ENCODE data around the gene CDC14A.

The CDC14A gene

GRCh38 chr1:100542285-100542684 is 190.0 kb downstream of the CDC14A start:
- TF ChIP-seq CTCF (conservative IDR thresholded peaks at IDR 0.05; ENCODE audit: low read depth, low read length): no peak
- no peak for DNase-seq (ENCODE audit: low read depth)
- no peak overlapping the region for H3K4me3 ChIP-seq (ENCODE audit: low read depth, low read length)

GRCh38 chr1:100543640-100544039 is 191.3 kb downstream of the CDC14A start:
- no peak for DNase-seq (ENCODE audit: low read depth)
- peak; percentile 40 for TF ChIP-seq CTCF (conservative IDR thresholded peaks at IDR 0.05; ENCODE audit: low read depth, low read length)

DNA sequence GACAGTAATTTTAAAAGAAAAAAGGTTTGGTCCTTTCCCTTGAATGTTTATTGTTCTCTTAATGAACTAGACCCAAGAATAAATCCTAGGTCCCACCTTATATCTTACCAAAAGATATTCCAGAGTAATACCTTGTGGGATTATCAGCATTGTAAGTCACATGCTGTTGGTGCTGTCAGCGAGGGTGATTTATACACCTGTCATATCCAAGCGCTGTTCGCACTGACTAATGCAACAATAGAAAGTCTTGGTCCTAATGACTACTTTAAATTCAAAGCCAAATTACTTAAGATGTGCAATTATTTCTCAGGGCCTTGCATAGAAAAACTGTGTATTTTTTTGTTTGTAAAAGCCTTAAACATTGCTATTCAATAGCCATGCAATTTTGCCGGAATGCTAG is 192.5 kb downstream of the CDC14A start:
- TF ChIP-seq CTCF (conservative IDR thresholded peaks at IDR 0.05; ENCODE audit: low read depth, low read length): no peak
- no peak for DNase-seq (ENCODE audit: low read depth)
- no peak overlapping the region for H3K4me3 ChIP-seq (ENCODE audit: low read depth, low read length)

More at GRCh38 chr1:100543640-100544039, 191.3 kb downstream of the CDC14A start:
- H3K4me3 ChIP-seq (ENCODE audit: low read depth, low read length): no peak overlapping the region

DNA sequence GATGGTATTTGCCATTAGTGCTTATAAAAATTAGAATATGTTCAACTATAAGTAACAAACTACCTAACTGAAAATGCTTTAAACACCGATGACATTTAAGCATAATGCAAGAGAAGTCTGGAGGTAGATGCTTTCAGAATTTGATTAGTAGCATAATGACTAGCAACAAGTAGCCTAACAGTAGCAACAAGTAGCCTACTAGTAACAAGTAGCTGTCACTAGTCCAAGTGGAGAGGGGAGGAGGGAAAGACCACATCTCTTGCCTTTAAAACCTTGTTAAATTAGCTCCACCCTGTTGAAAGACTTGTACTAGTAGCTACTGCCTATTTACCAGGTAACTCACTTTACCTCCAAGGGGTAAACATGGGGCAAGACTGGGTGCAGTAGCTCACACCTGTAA is 193.5 kb downstream of the CDC14A start:
- no peak for TF ChIP-seq CTCF (conservative IDR thresholded peaks at IDR 0.05; ENCODE audit: low read depth, low read length)
- no peak overlapping the region for H3K4me3 ChIP-seq (ENCODE audit: low read depth, low read length)
- no peak for DNase-seq (ENCODE audit: low read depth)

DNA sequence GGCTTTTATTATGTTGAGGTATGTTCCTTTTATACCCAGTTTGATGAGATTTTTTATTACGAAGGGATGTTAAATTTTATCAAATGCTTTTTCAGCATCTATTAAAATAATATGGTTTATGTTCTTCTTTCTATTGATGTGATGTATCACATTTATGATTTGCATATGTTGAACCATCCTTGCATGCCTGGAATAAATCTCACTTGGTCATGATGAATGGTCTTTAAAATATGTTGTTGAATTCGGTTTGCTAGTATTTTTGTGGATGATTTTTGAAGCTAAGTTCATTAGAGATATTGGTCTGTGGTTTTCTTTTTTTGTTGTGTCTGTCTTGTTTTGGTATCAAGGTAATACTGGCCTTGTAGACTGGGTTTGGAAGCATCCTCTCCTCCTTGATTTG is 199.7 kb downstream of the CDC14A start:
- TF ChIP-seq CTCF (conservative IDR thresholded peaks at IDR 0.05; ENCODE audit: low read depth, low read length): no peak
- DNase-seq (ENCODE audit: low read depth): no peak
- no peak overlapping the region for H3K4me3 ChIP-seq (ENCODE audit: low read depth, low read length)

- DNase-seq (ENCODE audit: low read depth): no peak
- no peak for TF ChIP-seq CTCF (conservative IDR thresholded peaks at IDR 0.05; ENCODE audit: low read depth, low read length)
- H3K4me3 ChIP-seq (ENCODE audit: low read depth, low read length): no peak overlapping the region
Measured at GRCh38 chr1:100552922-100553321, 200.6 kb downstream of the CDC14A start.

DNA sequence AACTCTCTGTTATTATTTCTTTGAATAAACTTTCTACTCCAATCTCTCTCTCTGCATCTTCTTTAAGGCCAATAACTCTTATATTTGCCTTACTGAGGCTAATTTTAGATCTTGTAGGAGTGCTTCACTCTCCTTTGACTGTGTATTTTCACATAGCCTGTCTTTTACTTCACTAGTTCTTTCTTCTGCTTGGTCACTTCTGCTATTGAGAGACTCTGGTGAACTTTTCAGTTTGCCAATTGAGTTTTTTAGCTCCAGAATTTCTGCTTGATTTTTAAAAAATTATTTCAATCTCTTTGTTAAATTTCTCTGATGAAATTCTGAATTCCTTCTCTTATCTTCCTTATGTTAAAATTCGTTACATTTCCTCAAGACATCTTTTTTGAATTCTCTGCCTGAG is 203.9 kb downstream of the CDC14A start:
- no peak for TF ChIP-seq CTCF (conservative IDR thresholded peaks at IDR 0.05; ENCODE audit: low read depth, low read length)
- no peak for DNase-seq (ENCODE audit: low read depth)

More for the DNA sequence above, 203.9 kb downstream of the CDC14A start:
- H3K4me3 ChIP-seq (ENCODE audit: low read depth, low read length): no peak overlapping the region
